Prostate gland (tissue), 2 donors: ENCODE measurements around the gene PNMT. TPM values are rescaled to one million over a fixed set of nuclear protein-coding genes. Genes with fewer than 3 reads are reported as not detected.

ENCODE experiments used
- DNase-seq: peaks from one replicate; pipeline ENCODE4 v3.0.0-alpha.2; 2019; ENCODE audit warnings: low spot score
- H3K27ac ChIP-seq, 2 donors: fragments of 200-600 bp; sonication (generic); 2 replicates each; pipeline ENCODE4 v1.5.1; 2017 to 2019
- H3K27me3 ChIP-seq: fragments of 200-600 bp; sonication (generic); replicated peaks from 2 replicates; pipeline ENCODE4 v1.5.1; 2019; ENCODE audit not compliant: insufficient read depth
- H3K36me3 ChIP-seq, 2 donors: fragments of 200-600 bp; sonication (generic); 1 replicate in 1 of 2; 2 replicates in 1 of 2; pipeline versions ENCODE4 v1.5.1 to v1.8.1; 2017 to 2019
- H3K4me1 ChIP-seq: fragments of 200-600 bp; sonication (generic); replicated peaks from 2 replicates; pipeline ENCODE4 v1.5.1; 2019
- H3K4me3 ChIP-seq, 2 donors: fragments of 200-600 bp; sonication (generic); 2 replicates each; pipeline ENCODE4 v1.5.1; 2017 to 2019
- H3K9me3 ChIP-seq: fragments of 200-600 bp; sonication (generic); 2 replicates; pipeline ENCODE4 v1.5.1; 2017
- POLR2A ChIP-seq: fragments of 450-650 bp; IDR thresholded peaks from one replicate; pipeline ENCODE4 v1.6.1; 2016; ENCODE audit warnings: antibody characterized with exemption, mild to moderate bottlenecking
- POLR2AphosphoS5 ChIP-seq: sonication (generic); formaldehyde crosslinking; IDR thresholded peaks from one replicate; pipeline ENCODE4 v1.6.1; 2017; ENCODE audit warnings: antibody characterized with exemption
- WGBS: methylation state at CpG from one replicate; pipeline ENCODE4 v1.1.5; 2018; 5-methylcytosine and 5-hydroxymethylcytosine counted together
- intact Hi-C: fragments of 100-400 bp; cut with DNase I; formaldehyde crosslinking; loops from one replicate; pipeline ENCODE4 v1.14.2; 2022
- total RNA-seq, 2 donors: library from RNA; depleted of rRNA; stranded (reverse); fragments of >200 nt; gene quantifications; one replicate each; pipeline ENCODE4 v1.1.0, GENCODE V29; 2016
- TF ChIP-seq, protein P1 (sequence below), 4 experiments: fragments of 200-600 bp in 2 of 4; fragments of 450-650 bp in 2 of 4; sonication (generic) in 2 of 4; IDR thresholded peaks; 1 replicate in 3 of 4; 2 replicates in 1 of 4; pipeline ENCODE4 v1.5.1; 2016 to 2019; ENCODE audit warnings: antibody characterized with exemption in 4 of 4, mild to moderate bottlenecking in 2 of 4, moderate library complexity in 2 of 4

PNMT gene
- total RNA-seq, 2 donors from 2014 or later: 2.7 to 5.8 TPM

DNA sequence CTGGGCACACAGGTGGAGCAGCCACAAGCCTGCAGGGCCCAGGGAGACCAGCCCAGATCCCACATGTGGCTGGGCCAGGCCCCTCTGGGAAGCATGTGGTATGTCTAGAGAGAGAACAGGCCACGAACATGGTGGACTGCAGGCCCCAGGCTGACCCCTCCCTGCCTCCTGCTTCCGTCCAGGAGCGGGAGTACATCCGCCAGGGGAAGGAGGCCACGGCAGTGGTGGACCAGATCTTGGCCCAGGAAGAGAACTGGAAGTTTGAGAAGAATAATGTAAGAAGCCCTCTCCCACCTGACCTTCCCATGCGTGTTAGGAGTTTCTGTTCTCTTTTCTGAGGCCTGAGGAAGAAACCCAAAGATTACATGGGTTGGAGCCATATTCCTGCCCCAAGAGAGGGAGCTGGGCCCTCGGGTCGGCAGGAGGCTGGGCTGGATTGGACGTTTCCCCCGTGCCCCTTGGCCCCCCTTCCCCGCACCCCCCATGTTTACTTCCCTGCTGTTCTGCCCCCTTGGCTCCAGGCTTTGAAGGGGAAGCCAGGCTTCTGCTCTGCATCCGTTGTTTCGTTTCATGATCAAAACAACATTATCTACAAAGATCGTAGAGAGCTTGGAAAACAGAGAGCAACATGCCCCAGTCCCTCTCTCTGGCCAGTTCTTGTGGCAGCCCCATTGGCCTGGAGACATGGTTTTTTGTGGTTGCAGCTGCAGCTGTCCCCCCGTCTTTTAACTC, 8.8 kb upstream of the PNMT start:
- TF ChIP-seq, protein P1, sequence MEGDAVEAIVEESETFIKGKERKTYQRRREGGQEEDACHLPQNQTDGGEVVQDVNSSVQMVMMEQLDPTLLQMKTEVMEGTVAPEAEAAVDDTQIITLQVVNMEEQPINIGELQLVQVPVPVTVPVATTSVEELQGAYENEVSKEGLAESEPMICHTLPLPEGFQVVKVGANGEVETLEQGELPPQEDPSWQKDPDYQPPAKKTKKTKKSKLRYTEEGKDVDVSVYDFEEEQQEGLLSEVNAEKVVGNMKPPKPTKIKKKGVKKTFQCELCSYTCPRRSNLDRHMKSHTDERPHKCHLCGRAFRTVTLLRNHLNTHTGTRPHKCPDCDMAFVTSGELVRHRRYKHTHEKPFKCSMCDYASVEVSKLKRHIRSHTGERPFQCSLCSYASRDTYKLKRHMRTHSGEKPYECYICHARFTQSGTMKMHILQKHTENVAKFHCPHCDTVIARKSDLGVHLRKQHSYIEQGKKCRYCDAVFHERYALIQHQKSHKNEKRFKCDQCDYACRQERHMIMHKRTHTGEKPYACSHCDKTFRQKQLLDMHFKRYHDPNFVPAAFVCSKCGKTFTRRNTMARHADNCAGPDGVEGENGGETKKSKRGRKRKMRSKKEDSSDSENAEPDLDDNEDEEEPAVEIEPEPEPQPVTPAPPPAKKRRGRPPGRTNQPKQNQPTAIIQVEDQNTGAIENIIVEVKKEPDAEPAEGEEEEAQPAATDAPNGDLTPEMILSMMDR (IDR thresholded peaks at IDR 0.05): no peak
- TF ChIP-seq POLR2AphosphoS5 (no peak), POLR2A (no peak)
- no peak for DNase-seq
- intact Hi-C loops: no loop called here
- Histone ChIP-seq H3K4me3 (no peak overlapping the region), H3K4me1 (peaks cover 11% of the 10 kb centered on the region), H3K27ac (peak overlapping the region; percentile 30 to 37), H3K9me3 (no peaks in the 10 kb centered on the region), H3K36me3 (no peaks in the 10 kb centered on the region), H3K27me3 (no peaks in the 10 kb centered on the region)
- WGBS: 42% methylated on average over 15 of the region's 15 CpGs

DNA sequence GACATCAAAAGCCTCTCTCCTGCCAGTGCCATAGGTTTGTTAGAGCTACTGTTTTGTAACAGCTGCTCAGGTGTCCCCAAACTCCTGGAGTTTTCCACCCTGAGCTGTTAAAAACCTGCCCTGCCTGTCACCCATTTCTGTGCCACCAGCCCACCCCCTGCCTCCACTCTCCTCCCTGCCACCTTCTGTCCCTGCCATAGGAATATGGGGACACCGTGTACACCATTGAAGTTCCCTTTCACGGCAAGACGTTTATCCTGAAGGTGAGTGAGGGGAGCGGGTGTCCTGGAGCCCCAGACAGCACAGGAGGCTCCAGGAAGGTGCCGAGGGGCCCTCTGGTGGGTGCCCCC, 8.3 kb upstream of the PNMT start:
- WGBS: 68% methylated on average over 5 of the region's 5 CpGs
- peaks cover 11% of the 10 kb centered on the region for H3K4me1 ChIP-seq
- intact Hi-C loops: no loop called here
- no peak overlapping the region for H3K4me3 ChIP-seq
- H3K36me3 ChIP-seq: no peaks in the 10 kb centered on the region
- H3K27ac ChIP-seq: peak overlapping the region; percentile 30 to 37
- TF ChIP-seq, protein P1 (IDR thresholded peaks at IDR 0.05): no peak
- TF ChIP-seq POLR2A: no peak
- TF ChIP-seq POLR2AphosphoS5: no peak
- no peaks in the 10 kb centered on the region for H3K27me3 ChIP-seq
- H3K9me3 ChIP-seq: no peaks in the 10 kb centered on the region
- DNase-seq: no peak

DNA sequence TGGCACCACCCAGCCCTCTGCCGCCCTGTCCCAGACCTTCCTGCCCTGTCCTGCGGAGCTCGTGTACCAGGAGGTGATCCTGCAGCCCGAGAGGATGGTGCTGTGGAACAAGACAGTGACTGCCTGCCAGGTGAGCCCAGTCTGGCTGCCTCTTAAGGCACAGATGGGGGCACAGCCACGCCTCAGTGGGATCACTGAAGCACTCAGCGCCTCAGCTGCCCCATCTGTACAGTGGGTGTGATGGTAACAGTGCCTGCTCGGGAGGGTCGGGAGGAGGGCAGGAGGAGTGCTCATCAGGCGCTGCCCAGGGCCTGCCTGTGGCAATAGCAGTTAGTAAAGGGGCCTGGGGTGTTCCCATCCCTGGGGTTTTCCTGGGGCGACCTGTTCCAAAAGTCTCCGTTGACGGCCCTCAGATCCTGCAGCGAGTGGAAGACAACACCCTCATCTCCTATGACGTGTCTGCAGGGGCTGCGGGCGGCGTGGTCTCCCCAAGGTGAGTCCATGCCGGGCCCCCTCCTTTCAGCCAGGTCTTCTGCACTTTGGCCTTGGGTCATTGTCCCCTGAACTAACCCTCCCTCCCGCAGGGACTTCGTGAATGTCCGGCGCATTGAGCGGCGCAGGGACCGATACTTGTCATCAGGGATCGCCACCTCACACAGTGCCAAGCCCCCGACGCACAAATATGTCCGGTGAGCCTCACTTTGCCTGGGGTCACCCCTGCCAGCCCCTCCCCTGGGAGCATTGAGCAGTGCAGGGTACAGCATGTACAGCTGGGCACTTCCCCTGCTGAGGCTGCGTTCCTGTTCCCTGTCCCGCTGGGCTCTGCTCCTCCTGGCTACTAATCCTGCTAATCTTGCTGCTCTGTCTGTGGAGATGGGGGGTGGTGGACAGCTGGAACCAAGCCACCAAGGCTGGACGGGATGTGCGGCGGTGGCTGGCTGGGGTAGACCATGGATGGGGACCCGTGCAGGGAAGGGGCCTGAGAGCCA, 7.6 kb upstream of the PNMT start:
- Histone ChIP-seq H3K27me3 (no peaks in the 10 kb centered on the region), H3K4me3 (no peak overlapping the region), H3K9me3 (no peaks in the 10 kb centered on the region), H3K4me1 (peaks cover 11% of the 10 kb centered on the region), H3K36me3 (no peaks in the 10 kb centered on the region), H3K27ac (peak overlapping the region; percentile 30 to 37)
- intact Hi-C loops: no loop called here
- 81% methylated on average over 31 of the region's 35 CpGs for WGBS
- TF ChIP-seq POLR2A (no peak), POLR2AphosphoS5 (no peak)
- TF ChIP-seq, protein P1 (IDR thresholded peaks at IDR 0.05): no peak
- no peak for DNase-seq

DNA sequence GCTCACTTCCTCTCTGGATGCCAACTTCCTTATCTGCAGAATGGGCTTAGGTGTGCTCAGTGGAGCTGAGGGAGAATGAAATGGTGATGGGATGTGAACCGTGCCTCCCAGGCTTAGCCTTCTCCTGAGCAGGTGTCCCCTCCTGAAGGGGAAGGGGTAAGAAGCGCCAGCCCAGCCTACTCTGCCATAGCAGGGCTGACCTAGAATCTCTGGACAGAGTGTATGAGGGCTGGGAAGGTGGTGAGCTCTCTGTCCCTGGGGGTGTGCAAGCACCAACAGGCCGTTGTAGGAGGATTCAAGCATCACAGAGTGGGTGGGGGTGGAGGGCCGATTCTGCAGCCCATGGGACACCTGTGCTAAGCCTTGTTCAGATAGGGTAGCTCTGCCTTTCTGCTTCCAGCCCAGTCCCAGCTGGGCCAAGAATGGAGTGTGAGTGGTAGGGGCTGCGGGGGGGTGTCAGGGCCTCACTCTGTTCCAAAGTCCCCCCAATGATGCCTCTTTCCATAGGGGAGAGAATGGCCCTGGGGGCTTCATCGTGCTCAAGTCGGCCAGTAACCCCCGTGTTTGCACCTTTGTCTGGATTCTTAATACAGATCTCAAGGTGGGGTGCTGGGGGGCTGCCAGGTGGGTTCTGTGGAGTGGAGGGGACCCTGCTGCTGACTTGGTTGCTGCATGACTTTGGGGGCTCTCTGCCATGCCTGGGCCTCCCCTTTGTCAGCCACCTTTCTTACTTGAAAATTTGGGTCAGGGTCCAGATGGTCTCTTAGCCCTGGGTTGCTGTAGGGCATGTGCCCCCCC, 6.3 kb upstream of the PNMT start:
- H3K4me1 ChIP-seq: peaks cover 11% of the 10 kb centered on the region
- H3K4me3 ChIP-seq: no peak overlapping the region
- WGBS: 71% methylated on average over 8 of the region's 8 CpGs
- no peak for DNase-seq
- no peaks in the 10 kb centered on the region for H3K9me3 ChIP-seq
- H3K27me3 ChIP-seq: no peaks in the 10 kb centered on the region
- H3K36me3 ChIP-seq: no peaks in the 10 kb centered on the region
- peak overlapping the region; percentile 27 to 29 for H3K27ac ChIP-seq
- intact Hi-C loops: no loop called here
- TF ChIP-seq POLR2AphosphoS5 (no peak), POLR2A (no peak)
- TF ChIP-seq, protein P1 (IDR thresholded peaks at IDR 0.05): no peak
